Upper lobe of right lung (tissue), 1 donor: Measurements from ENCODE around the gene B3GNT3. TPM values are rescaled to one million over a fixed set of nuclear protein-coding genes. Genes with fewer than 3 reads are reported as not detected.

Source experiments
- ATAC-seq: fragments of 200-7000 bp; cut with Tn5 transposase; one replicate; pipeline ENCODE4 v1.9.1; 2020; ENCODE audit warnings: mild to moderate bottlenecking, moderate library complexity
- DNase-seq: peaks from one replicate; pipeline ENCODE4 v3.0.0-alpha.2; 2020
- H3K27ac ChIP-seq: fragments of 200-600 bp; one replicate; pipeline ENCODE4 v1.8.0; 2022
- H3K27me3 ChIP-seq: fragments of 200-600 bp; one replicate; pipeline ENCODE4 v1.8.0; 2022; ENCODE audit warnings: mild to moderate bottlenecking
- H3K36me3 ChIP-seq: fragments of 200-600 bp; one replicate; pipeline ENCODE4 v1.8.0; 2022
- H3K4me1 ChIP-seq: fragments of 200-600 bp; one replicate; pipeline ENCODE4 v1.8.0; 2022
- H3K4me3 ChIP-seq: fragments of 200-600 bp; one replicate; pipeline ENCODE4 v1.8.0; 2022; ENCODE audit warnings: mild to moderate bottlenecking
- H3K9me3 ChIP-seq: fragments of 200-600 bp; one replicate; pipeline ENCODE4 v1.8.0; 2022
- CTCF ChIP-seq: fragments of 200-600 bp; IDR thresholded peaks from one replicate; pipeline ENCODE4 v1.8.0; 2022; ENCODE audit warnings: antibody characterized with exemption
- intact Hi-C: fragments of 100-400 bp; cut with DNase I; formaldehyde crosslinking; loops from one replicate; pipeline ENCODE4 v1.11.0; 2022
- total RNA-seq: library from RNA; stranded (reverse); fragmentation: NEBNext Ultra II Directional; extraction: Animal tissue kit (Norgen Biotek cat#: 25700); gene quantifications from one replicate; pipeline ENCODE4 v1.2.1, GENCODE V29; 2021
- donor health status: DM: no; HTN: yes; CAD: no; lungs with severe emphysema.

B3GNT3 gene
- total RNA-seq, 1 donor from 2014 or later = 2.1 TPM

- no peaks in the 10 kb centered on the region for H3K9me3 ChIP-seq
- TF ChIP-seq CTCF = no peak
- no peak for DNase-seq
These were observed 38.8 kb upstream of the B3GNT3 start for GRCh38 chr19:17755977-17756670.

GRCh38 chr19:17757125-17757524 lies 37.8 kb upstream of the B3GNT3 start:
- H3K9me3 ChIP-seq = no peaks in the 10 kb centered on the region
- H3K27ac ChIP-seq = no peak overlapping the region
- no peaks in the 10 kb centered on the region for H3K36me3 ChIP-seq
- TF ChIP-seq CTCF = no peak
- DNase-seq (no peak), ATAC-seq (peak; percentile 64)
- H3K27me3 ChIP-seq = no peaks in the 10 kb centered on the region
- no peak overlapping the region for H3K4me3 ChIP-seq
- H3K4me1 ChIP-seq = no peaks in the 10 kb centered on the region
- intact Hi-C loops = no loop called here

More at GRCh38 chr19:17755977-17756670, 38.8 kb upstream of the B3GNT3 start:
- no peaks in the 10 kb centered on the region for H3K4me1 ChIP-seq
- no peak for ATAC-seq
- intact Hi-C loops = no loop called here
- H3K36me3 ChIP-seq = no peaks in the 10 kb centered on the region
- no peak overlapping the region for H3K27ac ChIP-seq
- H3K27me3 ChIP-seq = no peaks in the 10 kb centered on the region
- H3K4me3 ChIP-seq = no peak overlapping the region

GRCh38 chr19:17758515-17758914 lies 36.4 kb upstream of the B3GNT3 start:
- Histone ChIP-seq H3K9me3 (no peaks in the 10 kb centered on the region), H3K4me1 (no peaks in the 10 kb centered on the region), H3K36me3 (no peaks in the 10 kb centered on the region), H3K4me3 (no peak overlapping the region), H3K27ac (no peak overlapping the region), H3K27me3 (no peaks in the 10 kb centered on the region)
- ATAC-seq = no peak
- TF ChIP-seq CTCF = no peak
- no peak for DNase-seq
- intact Hi-C loops = no loop called here

- ATAC-seq (no peak), DNase-seq (no peak)
- peaks cover under 1% of the 10 kb centered on the region for H3K4me1 ChIP-seq
- no peaks in the 10 kb centered on the region for H3K36me3 ChIP-seq
- no peak overlapping the region for H3K4me3 ChIP-seq
- no peak for TF ChIP-seq CTCF
- intact Hi-C loops = no loop called here
- H3K27ac ChIP-seq = no peak overlapping the region
- no peaks in the 10 kb centered on the region for H3K9me3 ChIP-seq
- no peaks in the 10 kb centered on the region for H3K27me3 ChIP-seq
These were observed 33.8 kb upstream of the B3GNT3 start for GRCh38 chr19:17761148-17761547.

- Histone ChIP-seq H3K27ac (no peak overlapping the region), H3K4me3 (no peak overlapping the region), H3K9me3 (no peaks in the 10 kb centered on the region), H3K4me1 (peaks cover 8% of the 10 kb centered on the region), H3K36me3 (no peaks in the 10 kb centered on the region), H3K27me3 (no peaks in the 10 kb centered on the region)
- DNase-seq (no peak), ATAC-seq (peak; percentile 12)
- no peak for TF ChIP-seq CTCF
- intact Hi-C loops = no loop called here
These were observed 32.3 kb upstream of the B3GNT3 start for GRCh38 chr19:17762505-17763229.
